Measurements from ENCODE around the gene OR2G2. TPM values are rescaled to one million over a fixed set of nuclear protein-coding genes. Genes with fewer than 3 reads are reported as not detected.

The OR2G2 gene
- total RNA-seq (not detected in 2 replicates), polyA plus RNA-seq (not detected in 2 replicates), polyA minus RNA-seq (not detected in 2 replicates), Bru-seq, nascent RNA (not detected), BruChase-seq, experiment 1, labeled RNA remaining after a 6-hour chase (not detected), BruChase-seq, experiment 2, labeled RNA remaining after a 2-hour chase (not detected)
- polyA plus RNA-seq (2011; cell fraction: cytosol; rRNA removed) = not detected in 2 replicates
- not detected in 2 replicates for polyA plus RNA-seq (2011; cell fraction: nucleus; rRNA removed)
- not detected in 2 replicates for polyA plus RNA-seq (2012)
- polyA minus RNA-seq (2011; cell fraction: cytosol; rRNA and poly(A)+ RNA removed) = not detected
- not detected in 2 replicates for polyA minus RNA-seq (2011; cell fraction: nucleus; rRNA and poly(A)+ RNA removed)
- long read RNA-seq = 0 reads

- no peak within 1 kb of the TSS for H2AFZ ChIP-seq (ENCODE audit: low read depth, low read length)
- no peaks in the 10 kb centered on the region for H3K36me3 ChIP-seq (ENCODE audit: control insufficient read depth in 2 of 2, extremely low read depth in 1 of 2, insufficient read depth in 2 of 2, low read length in 2 of 2)
- ChIA-PET POLR2A (no interaction called here), CTCF (no interaction called here)
- dilution Hi-C loops (cut with MboI; ENCODE audit: extremely low pct_ligation_motif_present, low sequenced_read_pairs) (no loop called here), intact Hi-C loops (cut with micrococcal nuclease) (no loop called here)
- H3K9me3 ChIP-seq (replicated peaks; ENCODE audit: control insufficient read depth, insufficient read depth, low read length) = no peaks in the 10 kb centered on the region
- no peak within 1 kb of the TSS for H3K4me2 ChIP-seq (ENCODE audit: insufficient read depth, low read length)
- FAIRE-seq = no peak
- H3K27ac ChIP-seq (ENCODE audit: insufficient read depth, low read depth, low read length) = no peak within 1 kb of the TSS
- H3K4me1 ChIP-seq (ENCODE audit: control insufficient read depth, extremely low read depth, insufficient read depth, low read length) = no peaks in the 10 kb centered on the region
- DNase-seq (ENCODE audit: low read depth, low spot score) = no peak
- H3K27me3 ChIP-seq (ENCODE audit: control insufficient read depth in 2 of 2, insufficient read depth in 2 of 2, low read length in 2 of 2) = no peaks in the 10 kb centered on the region
- H3K4me3 ChIP-seq (replicated peaks in 1 of 3; ENCODE audit: insufficient read depth in 1 of 3, low read depth in 1 of 3, low read length in 3 of 3) = no peak within 1 kb of the TSS
- H3K79me2 ChIP-seq (ENCODE audit: control insufficient read depth, insufficient read depth, low read length) = no peaks in the 10 kb centered on the region
- no peak within 1 kb of the TSS for H3K9ac ChIP-seq (replicated peaks; ENCODE audit: extremely low read depth, insufficient read depth, low read length)
- BruUV-seq (replicated peaks) = no TSS peak
- no peaks in the 10 kb centered on the region for H4K20me1 ChIP-seq (replicated peaks; ENCODE audit: control insufficient read depth, extremely low read depth, insufficient read depth, low read length)
- no peak for TF ChIP-seq MYC (IDR thresholded peaks at IDR 0.05; ENCODE audit: low read depth, low read length)
- no peak for TF ChIP-seq MAX (IDR thresholded peaks at IDR 0.05; ENCODE audit: insufficient read depth, insufficient read length)
- TF ChIP-seq JUN (IDR thresholded peaks at IDR 0.05; ENCODE audit: borderline replicate concordance, insufficient read depth, insufficient read length, low read depth) = no peak
- no peak for TF ChIP-seq POLR2A (IDR thresholded peaks at IDR 0.05; ENCODE audit: low read depth, low read length)
- no peak for TF ChIP-seq CTCF (IDR thresholded peaks at IDR 0.05; ENCODE audit: extremely low read depth in 1 of 2, insufficient read depth in 1 of 2, low read depth in 1 of 2, low read length in 2 of 2)
- no peak for TF ChIP-seq FOS (IDR thresholded peaks at IDR 0.05; ENCODE audit: borderline replicate concordance, insufficient read depth, low read length)
- TF ChIP-seq EZH2 (IDR thresholded peaks at IDR 0.05; ENCODE audit: borderline replicate concordance, low read depth, low read length, severe bottlenecking) = no peak
- TF ChIP-seq POLR2AphosphoS5 (IDR thresholded peaks at IDR 0.05; ENCODE audit: insufficient read depth, low read depth, low read length) = no peak
- TF ChIP-seq GATA2 (IDR thresholded peaks at IDR 0.05; ENCODE audit: insufficient read depth, insufficient read length, low read depth, low read length) = no peak
- no peaks in the 10 kb centered on the region for H3K9me1 ChIP-seq (replicated peaks; ENCODE audit: control insufficient read depth, extremely low read depth, insufficient read depth, low read length)
Measured at GRCh38 chr1:247588060-247588459, at the start of gene OR2G2. TSS of gene OR2G2 (plus strand) at chr1:247588360. CDS start at chr1:247588360, 0 bp downstream.
